NCI-H748 (cell line): ENCODE measurements around the gene MT1B.

Experiments
- DNase-seq: peaks from one replicate; lab custom pipeline; 2025; ENCODE audit not compliant: unreplicated experiment; lab: John Stamatoyannopoulos, UW

Gene MT1B

GRCh38 chr16:56684926-56685590 is 33.4 kb downstream of the MT1B start:
- no peak for DNase-seq

- DNase-seq = no peak
These were observed 35.1 kb downstream of the MT1B start for GRCh38 chr16:56686758-56687157.

- DNase-seq = no peak
These were observed 37.1 kb downstream of the MT1B start for GRCh38 chr16:56688762-56689161.

GRCh38 chr16:56689171-56689570 is 37.5 kb downstream of the MT1B start:
- no peak for DNase-seq

- DNase-seq = no peak
These were observed 38.9 kb downstream of the MT1B start for GRCh38 chr16:56690420-56691122.

GRCh38 chr16:56691885-56692284 is 40.2 kb downstream of the MT1B start:
- DNase-seq = no peak

- no peak for DNase-seq
These were observed 43.6 kb downstream of the MT1B start for GRCh38 chr16:56695246-56695645.

- no peak for DNase-seq
These were observed 45.9 kb downstream of the MT1B start for GRCh38 chr16:56697456-56698155.

- no peak for DNase-seq
These were observed 48.5 kb downstream of the MT1B start for GRCh38 chr16:56700195-56700594.

GRCh38 chr16:56700631-56701030 is 48.9 kb downstream of the MT1B start:
- DNase-seq = no peak

- DNase-seq = no peak
These were observed 49.8 kb downstream of the MT1B start for GRCh38 chr16:56701534-56701933.
